Endothelial cell of hepatic sinusoid (primary cell): ENCODE results near the gene FOSB.

Experiments
- in situ Hi-C: cut with HindIII; loops from 2 replicates; pipeline ENCODE4 v1.10.0; 2017; ENCODE audit warnings: low sequenced_read_pairs

Gene FOSB

GRCh38 chr19:45464274-45464673, 3.5 kb upstream of the FOSB start:
- in situ Hi-C loops = no loop called here

- in situ Hi-C loops = loop anchor here (5.0 kb wide), 1 partner anchor 42 kb away; the partner anchor contains the start of gene VASP
These were observed 2.8 kb upstream of the FOSB start for GRCh38 chr19:45464852-45465441.

GRCh38 chr19:45467115-45467455, 711 bp upstream of the FOSB start:
- in situ Hi-C loops = loop anchor here (5.0 kb wide), 1 partner anchor 40 kb away; the partner anchor contains the start of gene VASP

- in situ Hi-C loops = loop anchor here (5.0 kb wide), 1 partner anchor 39 kb away; the partner anchor contains the start of gene VASP
These were observed 409 bp downstream of the FOSB start for GRCh38 chr19:45468159-45468651.

- in situ Hi-C loops = loop anchor here (5.0 kb wide), 1 partner anchor 39 kb away; the partner anchor contains the start of gene VASP
These were observed 971 bp downstream of the FOSB start for GRCh38 chr19:45468803-45469131.

GRCh38 chr19:45469132-45469944, 1.5 kb downstream of the FOSB start:
- in situ Hi-C loops = loop anchor here (5.0 kb wide), 1 partner anchor 38 kb away; the partner anchor contains the start of gene VASP

- in situ Hi-C loops = loop anchor here (5.0 kb wide), 1 partner anchor 37 kb away; the partner anchor contains the start of gene VASP
These were observed 2.4 kb downstream of the FOSB start for GRCh38 chr19:45469945-45470761.

GRCh38 chr19:45470762-45471081, 2.9 kb downstream of the FOSB start:
- in situ Hi-C loops = no loop called here

- in situ Hi-C loops = no loop called here
These were observed 3.5 kb downstream of the FOSB start for GRCh38 chr19:45471111-45471930.

GRCh38 chr19:45471931-45472562, 4.3 kb downstream of the FOSB start:
- in situ Hi-C loops = no loop called here

- in situ Hi-C loops = no loop called here
These were observed 5.0 kb downstream of the FOSB start for GRCh38 chr19:45472563-45473366.

GRCh38 chr19:45473367-45473681, 5.5 kb downstream of the FOSB start:
- in situ Hi-C loops = no loop called here

GRCh38 chr19:45473682-45474605, 6.1 kb downstream of the FOSB start:
- in situ Hi-C loops = no loop called here

GRCh38 chr19:45474606-45475521, 7.1 kb downstream of the FOSB start:
- in situ Hi-C loops = loop anchor here (5.0 kb wide), 1 partner anchor 33 kb away; no protein-coding TSS in a partner anchor

- in situ Hi-C loops = loop anchor here (5.0 kb wide), 1 partner anchor 33 kb away; no protein-coding TSS in a partner anchor
These were observed 7.9 kb downstream of the FOSB start for GRCh38 chr19:45475537-45476291.

- in situ Hi-C loops = loop anchor here (5.0 kb wide), 1 partner anchor 34 kb away; no protein-coding TSS in a partner anchor
These were observed 8.5 kb downstream of the FOSB start for GRCh38 chr19:45476304-45476703.
